Cardiac septum (tissue), 1 donor: ENCODE results near the gene LRBA. TPM values are rescaled to one million over a fixed set of nuclear protein-coding genes. Genes with fewer than 3 reads are reported as not detected.

ENCODE experiments used
- DNase-seq: peaks from one replicate; pipeline ENCODE4 v3.0.0-alpha.2; 2020; ENCODE audit warnings: low spot score
- intact Hi-C: fragments of 100-400 bp; cut with DNase I; formaldehyde crosslinking; loops from one replicate; pipeline ENCODE4 v1.14.0; 2022
- total RNA-seq: library from RNA; stranded (reverse); fragmentation: NEBNext Ultra II Directional; extraction: Animal tissue kit (Norgen Biotek cat#: 25700); gene quantifications from one replicate; pipeline ENCODE4 v1.2.1, GENCODE V29; 2021
- donor health status: DM: no; HTN: no; CAD: no.

The LRBA gene
- total RNA-seq, 1 donor from 2014 or later = 22.7 TPM

GRCh38 chr4:150259861-150260567 lies 755.1 kb downstream of the LRBA start:
- no peak for DNase-seq
- intact Hi-C loops = no loop called here

GRCh38 chr4:150258569-150258968 lies 756.5 kb downstream of the LRBA start:
- DNase-seq = no peak
- intact Hi-C loops = no loop called here

DNA sequence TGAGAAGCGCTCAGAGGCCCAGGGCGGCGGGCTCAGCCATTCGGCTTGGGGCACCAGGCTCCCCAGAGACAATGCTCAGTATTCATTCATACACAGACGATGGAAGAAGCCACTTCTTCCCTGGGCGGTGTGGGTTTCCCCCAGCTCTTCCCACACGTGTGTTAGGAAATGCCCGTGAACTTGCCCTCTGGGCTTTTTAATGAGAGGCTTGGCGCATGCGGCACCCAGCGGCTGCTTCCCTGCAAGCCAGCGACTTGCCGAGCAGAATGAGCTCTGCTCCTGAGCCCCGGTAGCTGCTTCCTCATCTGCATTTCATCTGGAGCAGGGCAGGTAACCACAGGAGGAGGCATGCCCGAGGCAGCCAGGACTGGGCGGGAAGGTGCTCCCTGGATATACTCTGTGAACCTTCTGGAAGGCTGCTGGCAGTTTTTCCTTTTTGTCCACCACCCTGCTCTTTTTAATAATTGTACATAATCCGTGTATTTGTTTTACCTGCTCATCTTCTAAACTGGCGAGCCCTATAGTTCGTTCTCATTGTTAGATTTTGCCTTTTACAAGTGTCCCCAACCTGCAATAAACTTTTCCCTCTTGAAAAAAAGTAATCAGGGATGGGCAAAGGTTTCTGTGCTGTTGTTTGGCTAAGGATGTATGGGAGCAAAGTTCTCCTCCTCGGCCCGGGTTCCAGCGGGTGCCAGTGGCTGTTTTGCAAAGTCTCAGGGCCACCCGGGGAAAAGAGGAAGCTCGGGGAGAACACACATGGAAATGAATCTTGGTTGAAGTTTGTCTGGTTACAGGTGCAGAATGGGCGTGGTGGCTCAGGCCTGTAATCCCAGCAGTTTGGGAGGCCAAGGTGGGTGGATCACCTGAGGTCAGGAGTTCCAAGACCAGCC lies 758.0 kb downstream of the LRBA start:
- no peak for DNase-seq

DNA sequence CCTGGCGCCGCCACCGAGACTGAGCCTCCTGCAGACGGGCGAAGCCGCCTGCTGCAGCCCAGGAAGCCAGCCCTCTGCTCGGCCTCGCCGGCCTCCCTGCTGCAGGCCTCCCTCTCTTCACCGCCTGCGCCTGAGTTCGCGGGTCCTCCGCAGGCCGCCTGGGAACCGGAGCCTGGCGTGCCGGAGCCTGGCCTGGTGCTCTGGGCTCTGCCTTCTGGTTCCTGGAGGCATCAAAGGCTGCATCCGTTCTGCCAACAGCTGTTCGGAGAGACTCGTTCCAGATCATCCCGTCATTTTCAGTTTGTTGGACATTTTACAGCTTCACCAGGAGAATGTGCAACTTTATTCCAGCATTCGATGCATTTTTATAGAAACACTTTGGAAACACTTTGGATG lies 758.9 kb downstream of the LRBA start:
- intact Hi-C loops = no loop called here
- no peak for DNase-seq

More for the DNA sequence above, 758.0 kb downstream of the LRBA start:
- intact Hi-C loops = no loop called here

GRCh38 chr4:150255610-150256224 lies 759.4 kb downstream of the LRBA start:
- DNase-seq = no peak
- intact Hi-C loops = no loop called here

GRCh38 chr4:150253965-150254630 lies 761.0 kb downstream of the LRBA start:
- intact Hi-C loops = no loop called here

DNA sequence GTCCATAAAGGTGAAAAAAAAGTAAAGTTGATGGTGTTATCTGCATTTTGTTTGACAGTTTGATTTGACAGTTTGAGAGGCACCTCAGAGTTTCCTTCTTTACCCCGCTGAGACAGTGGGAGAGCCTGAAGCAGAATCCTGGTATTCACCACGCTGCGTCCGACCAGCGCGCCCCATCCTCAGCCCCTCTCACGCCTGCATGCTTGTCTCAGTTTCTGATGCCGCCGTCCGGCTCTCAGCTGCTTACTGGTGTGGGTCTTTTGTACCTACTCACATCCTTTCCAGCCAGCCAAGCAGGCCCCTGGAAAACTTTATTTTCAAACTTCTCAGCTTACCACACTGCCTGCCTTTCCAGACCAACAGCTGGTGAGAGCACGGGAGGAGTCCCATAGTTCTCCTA lies 761.7 kb downstream of the LRBA start:
- intact Hi-C loops = no loop called here
- DNase-seq = no peak

More at GRCh38 chr4:150253965-150254630, 761.0 kb downstream of the LRBA start:
- no peak for DNase-seq

- DNase-seq = no peak
- intact Hi-C loops = no loop called here
Observed at GRCh38 chr4:150252741-150253140, 762.3 kb downstream of the LRBA start.

GRCh38 chr4:150252306-150252705 lies 762.8 kb downstream of the LRBA start:
- no peak for DNase-seq
- intact Hi-C loops = no loop called here

DNA sequence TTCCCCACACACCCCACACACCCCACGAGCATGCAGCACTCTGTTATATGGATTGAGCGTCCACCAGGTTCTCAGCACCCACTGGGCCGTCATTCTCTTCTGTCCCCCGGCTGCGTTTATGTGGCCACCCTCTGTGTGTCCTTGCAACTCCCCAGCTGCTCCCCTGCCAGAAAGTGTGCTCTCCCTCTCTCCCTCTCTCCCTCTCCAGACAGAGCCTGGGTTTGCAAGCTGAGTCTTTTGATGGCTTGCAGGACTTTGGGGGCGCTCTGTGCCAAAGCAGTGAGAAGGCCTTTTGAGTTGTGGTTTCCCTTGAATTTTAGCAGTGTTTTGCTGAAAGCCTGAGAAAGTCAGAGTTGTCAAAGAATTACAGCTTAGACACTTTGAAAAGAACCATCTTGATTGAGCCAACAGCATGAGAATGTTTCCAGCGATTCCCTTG lies 763.3 kb downstream of the LRBA start:
- intact Hi-C loops = no loop called here
- no peak for DNase-seq

DNA sequence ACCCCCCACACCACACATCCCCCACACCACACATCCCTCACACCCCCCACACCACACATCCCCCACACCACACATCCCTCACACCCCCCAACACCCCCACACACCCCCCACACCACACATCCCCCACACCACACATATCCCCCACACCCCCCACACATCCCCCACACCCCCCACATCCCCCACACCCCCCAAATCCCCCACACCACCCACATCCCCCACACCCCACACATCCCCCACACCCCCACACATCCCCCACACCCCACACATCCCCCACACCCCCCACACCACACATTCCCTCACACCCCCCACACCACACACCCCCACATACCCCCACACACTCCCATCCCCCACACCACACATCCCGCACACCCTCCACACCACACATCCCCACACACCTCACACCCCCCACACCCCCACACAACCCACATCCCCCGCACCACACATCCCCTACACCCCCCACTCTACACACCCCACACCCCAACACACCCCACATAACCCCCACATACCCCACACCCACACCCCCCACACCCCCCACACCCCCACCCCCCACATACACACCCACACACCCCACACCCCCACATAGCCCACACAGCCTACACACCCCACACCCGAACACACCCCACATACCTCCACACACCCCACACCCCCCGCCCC lies 764.0 kb downstream of the LRBA start:
- intact Hi-C loops = no loop called here

DNA sequence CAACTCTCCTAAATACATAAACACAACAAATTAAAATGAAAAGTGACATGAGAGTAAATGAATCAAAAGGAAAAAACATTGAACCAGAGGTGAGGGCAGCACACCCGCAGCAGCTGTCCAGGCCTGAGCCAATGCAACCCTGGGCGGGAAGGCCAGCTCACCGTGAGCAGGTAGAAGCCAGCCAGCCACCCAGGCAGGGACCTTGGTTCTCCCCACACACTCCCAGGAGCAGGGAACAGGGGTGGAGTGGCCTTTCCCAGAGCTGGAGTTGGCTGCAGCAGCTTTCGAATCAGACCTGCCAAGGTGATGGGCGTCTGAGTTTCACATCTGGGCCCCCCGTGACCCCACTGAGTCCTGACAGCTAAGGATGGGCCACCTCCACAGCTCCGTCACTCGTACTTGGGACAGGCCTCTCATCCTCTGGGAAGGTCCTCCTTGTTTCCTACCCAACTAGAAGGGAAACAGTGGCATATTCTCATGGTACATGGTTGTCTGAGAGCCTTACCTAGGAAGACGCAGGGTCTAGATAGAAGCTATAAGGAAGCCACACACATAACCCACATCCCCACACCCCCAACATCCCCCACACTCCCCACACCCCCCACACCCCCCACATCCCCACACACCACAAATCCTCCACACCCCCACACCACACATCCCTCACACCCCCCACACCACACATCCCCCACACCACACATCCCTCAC lies 764.6 kb downstream of the LRBA start:
- intact Hi-C loops = no loop called here
- DNase-seq = no peak

More for the DNA sequence above, 764.0 kb downstream of the LRBA start:
- DNase-seq = no peak

- intact Hi-C loops = no loop called here
- no peak for DNase-seq
Observed at GRCh38 chr4:150248181-150248580, 766.9 kb downstream of the LRBA start.

GRCh38 chr4:150247184-150247583 lies 767.9 kb downstream of the LRBA start:
- DNase-seq = no peak
- intact Hi-C loops = no loop called here

- intact Hi-C loops = no loop called here
- no peak for DNase-seq
Observed at GRCh38 chr4:150244600-150244999, 770.5 kb downstream of the LRBA start.

DNA sequence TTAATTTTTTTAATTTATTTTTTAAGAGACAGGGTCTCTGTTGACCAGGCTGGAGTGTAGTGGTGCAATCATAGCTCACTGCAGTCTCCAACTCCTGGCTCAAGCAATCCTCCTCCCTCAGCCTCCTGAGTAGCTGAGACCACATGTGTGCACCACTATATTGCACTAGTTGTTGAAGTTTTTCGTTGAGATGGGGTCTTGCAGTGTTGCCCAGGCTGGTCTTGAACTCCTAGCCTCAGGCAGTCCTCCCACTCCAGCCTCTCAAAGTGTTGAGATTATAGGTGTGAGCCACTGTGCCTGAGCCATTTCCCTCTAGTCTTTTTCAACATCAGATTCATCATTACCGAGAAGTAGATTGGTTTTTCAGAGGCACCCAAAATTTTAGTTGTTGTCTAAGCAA lies 771.2 kb downstream of the LRBA start:
- DNase-seq = no peak
- intact Hi-C loops = no loop called here

DNA sequence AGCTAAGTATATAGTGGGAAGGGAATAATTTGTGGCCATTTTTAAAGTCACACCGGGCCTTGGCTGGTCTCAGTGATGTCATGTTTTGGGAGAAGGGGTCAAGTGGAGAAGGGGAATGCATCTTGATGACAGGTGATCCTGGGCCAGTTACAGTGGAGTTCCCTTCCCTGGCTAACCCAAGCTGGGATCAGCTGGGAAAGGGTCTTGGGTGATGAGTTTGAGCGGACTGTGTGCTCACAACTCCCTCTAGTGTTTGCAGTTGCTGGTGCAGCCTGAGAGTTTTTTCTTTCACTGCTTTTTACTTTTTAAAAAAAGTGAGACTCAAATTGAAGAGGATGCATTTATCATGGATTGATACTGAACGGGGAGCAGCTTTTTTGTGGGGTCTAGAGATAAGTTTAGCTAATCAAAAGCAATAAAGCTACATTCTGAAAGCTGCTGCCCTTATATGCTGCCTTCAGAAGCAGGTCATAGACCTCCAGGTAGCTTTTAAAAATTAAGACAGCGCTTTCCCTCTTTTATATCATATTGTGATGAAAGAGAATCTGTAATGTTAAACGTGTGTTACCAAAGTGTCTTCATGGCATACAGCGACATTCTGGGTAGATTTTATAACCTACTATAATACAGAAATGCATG lies 772.1 kb downstream of the LRBA start:
- DNase-seq = no peak
- intact Hi-C loops = no loop called here

- intact Hi-C loops = loop anchor here (2.0 kb wide), 1 partner anchor 241 kb away; no protein-coding TSS in a partner anchor
Observed at GRCh38 chr4:150240011-150240410, 775.1 kb downstream of the LRBA start.

More at GRCh38 chr4:150240011-150240410, 775.1 kb downstream of the LRBA start:
- DNase-seq = no peak
